Measurements from ENCODE around the gene MCM9.

DNA sequence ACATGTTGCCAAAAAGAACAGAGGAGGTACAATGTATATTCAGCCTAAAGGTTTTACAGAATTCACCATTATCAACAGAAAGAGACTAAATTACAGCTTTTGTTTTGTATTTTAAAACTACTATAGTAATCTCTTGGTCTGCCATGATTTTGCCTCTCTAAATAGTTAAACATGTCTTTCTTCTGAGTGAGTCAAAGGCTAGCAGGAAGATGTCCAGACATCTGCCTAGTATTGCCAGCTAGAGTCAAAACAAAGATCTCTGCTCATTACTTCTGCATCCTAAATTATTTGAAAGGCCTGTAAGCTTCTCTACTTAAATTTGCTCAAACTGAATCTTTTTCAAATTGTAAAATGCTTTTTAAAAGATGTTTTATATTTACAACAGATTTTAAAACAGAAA, 32.2 kb downstream of the MCM9 start:
- TF ChIP-seq, protein P1, sequence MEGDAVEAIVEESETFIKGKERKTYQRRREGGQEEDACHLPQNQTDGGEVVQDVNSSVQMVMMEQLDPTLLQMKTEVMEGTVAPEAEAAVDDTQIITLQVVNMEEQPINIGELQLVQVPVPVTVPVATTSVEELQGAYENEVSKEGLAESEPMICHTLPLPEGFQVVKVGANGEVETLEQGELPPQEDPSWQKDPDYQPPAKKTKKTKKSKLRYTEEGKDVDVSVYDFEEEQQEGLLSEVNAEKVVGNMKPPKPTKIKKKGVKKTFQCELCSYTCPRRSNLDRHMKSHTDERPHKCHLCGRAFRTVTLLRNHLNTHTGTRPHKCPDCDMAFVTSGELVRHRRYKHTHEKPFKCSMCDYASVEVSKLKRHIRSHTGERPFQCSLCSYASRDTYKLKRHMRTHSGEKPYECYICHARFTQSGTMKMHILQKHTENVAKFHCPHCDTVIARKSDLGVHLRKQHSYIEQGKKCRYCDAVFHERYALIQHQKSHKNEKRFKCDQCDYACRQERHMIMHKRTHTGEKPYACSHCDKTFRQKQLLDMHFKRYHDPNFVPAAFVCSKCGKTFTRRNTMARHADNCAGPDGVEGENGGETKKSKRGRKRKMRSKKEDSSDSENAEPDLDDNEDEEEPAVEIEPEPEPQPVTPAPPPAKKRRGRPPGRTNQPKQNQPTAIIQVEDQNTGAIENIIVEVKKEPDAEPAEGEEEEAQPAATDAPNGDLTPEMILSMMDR (IDR thresholded peaks at IDR 0.05), result no peak
- TF ChIP-seq EZH2 (IDR thresholded peaks at IDR 0.05) (no peak), EZH2phosphoT487 (IDR thresholded peaks at IDR 0.05) (no peak)
